GM18511 (cell line): ENCODE data around the gene MAN1A1.

ENCODE experiments used
- ATAC-seq: cut with Tn5 transposase; IDR thresholded peaks from one replicate; pipeline ENCODE4 v1.9.1; 2021; ENCODE audit warnings: mild to moderate bottlenecking, moderate library complexity; ENCODE audit not compliant: unreplicated experiment

Gene MAN1A1

GRCh38 chr6:119346936-119347335 lies 2.6 kb downstream of the MAN1A1 start:
- no peak for ATAC-seq

DNA sequence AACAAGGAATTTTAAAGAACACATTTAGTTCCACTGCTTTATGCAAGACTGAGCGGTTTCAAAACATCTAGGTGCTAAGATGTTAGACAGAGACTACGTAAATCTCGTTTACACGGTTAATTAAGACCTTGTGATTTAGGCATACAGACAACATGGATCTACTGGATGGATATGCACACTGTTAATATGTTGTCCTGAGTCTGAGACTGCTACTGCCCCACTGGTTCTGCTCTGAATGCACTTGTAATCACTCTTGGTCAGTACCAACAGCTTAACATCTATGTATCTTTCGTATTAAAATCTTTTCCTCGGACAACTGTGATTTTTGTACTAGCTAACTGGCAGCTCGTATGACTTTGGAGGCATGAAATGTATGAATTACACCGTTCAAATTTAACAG lies 3.1 kb downstream of the MAN1A1 start:
- ATAC-seq, result no peak

GRCh38 chr6:119345114-119345513 lies 4.4 kb downstream of the MAN1A1 start:
- no peak for ATAC-seq

- no peak for ATAC-seq
Measured at GRCh38 chr6:119344306-119344705, 5.3 kb downstream of the MAN1A1 start.

- ATAC-seq, result no peak
Measured at GRCh38 chr6:119343573-119344146, 5.9 kb downstream of the MAN1A1 start.

- ATAC-seq, result no peak
Measured at GRCh38 chr6:119343167-119343566, 6.4 kb downstream of the MAN1A1 start.

DNA sequence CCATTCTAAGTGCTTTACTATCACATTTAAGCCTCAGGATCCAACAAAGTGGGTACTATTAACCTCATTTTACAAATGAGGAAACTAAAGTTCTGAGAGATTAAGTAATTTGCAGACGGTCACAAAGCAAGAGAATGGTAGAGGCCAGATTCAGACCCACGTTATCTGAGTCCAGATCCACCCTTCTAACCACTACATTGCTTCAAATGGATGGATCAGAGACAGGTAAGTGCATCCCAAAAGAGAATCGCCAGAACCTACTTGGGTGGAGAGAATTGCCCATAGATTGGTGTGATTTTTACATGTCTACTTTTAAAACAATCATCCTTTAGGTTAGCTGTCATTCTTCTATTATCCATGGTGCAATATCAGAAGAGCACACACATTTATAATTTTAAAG lies 7.1 kb downstream of the MAN1A1 start:
- ATAC-seq, result no peak

DNA sequence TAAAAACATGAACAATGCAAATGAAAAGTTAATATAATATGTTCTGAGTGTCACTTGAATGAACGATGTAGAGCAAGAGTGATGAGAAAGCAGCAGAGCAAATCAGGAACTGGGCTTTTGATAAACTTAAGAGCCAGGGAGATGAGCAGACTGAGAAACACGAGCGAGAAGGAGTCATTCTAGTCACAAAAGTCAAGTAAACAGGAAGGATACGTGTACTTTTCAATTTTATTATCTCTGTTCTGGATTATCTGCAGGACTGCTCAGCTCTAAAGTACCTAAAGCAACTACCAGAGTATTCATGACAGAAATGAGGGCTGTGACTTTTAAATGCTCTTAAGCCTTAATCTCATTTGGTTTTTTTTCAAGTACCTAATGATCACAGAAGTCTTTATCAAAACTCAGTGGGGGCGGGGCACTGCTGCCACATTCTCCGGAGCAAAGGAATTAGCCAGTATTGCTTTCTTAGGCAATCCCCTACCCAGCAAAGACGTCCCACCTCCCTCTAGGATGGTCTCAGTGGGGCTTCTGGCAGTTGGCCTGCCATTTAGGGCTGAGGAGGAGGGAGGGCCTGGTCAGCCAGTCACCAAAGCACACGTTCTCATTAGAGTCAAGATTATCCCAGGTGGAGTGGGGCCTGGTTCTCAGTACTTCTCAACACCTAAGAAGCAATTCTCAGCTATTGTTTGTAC lies 8.6 kb downstream of the MAN1A1 start:
- ATAC-seq, result no peak

GRCh38 chr6:119339941-119340456 lies 9.6 kb downstream of the MAN1A1 start:
- no peak for ATAC-seq

GRCh38 chr6:119337762-119338161 lies 11.8 kb downstream of the MAN1A1 start:
- ATAC-seq, result no peak

GRCh38 chr6:119337252-119337651 lies 12.3 kb downstream of the MAN1A1 start:
- ATAC-seq, result no peak

DNA sequence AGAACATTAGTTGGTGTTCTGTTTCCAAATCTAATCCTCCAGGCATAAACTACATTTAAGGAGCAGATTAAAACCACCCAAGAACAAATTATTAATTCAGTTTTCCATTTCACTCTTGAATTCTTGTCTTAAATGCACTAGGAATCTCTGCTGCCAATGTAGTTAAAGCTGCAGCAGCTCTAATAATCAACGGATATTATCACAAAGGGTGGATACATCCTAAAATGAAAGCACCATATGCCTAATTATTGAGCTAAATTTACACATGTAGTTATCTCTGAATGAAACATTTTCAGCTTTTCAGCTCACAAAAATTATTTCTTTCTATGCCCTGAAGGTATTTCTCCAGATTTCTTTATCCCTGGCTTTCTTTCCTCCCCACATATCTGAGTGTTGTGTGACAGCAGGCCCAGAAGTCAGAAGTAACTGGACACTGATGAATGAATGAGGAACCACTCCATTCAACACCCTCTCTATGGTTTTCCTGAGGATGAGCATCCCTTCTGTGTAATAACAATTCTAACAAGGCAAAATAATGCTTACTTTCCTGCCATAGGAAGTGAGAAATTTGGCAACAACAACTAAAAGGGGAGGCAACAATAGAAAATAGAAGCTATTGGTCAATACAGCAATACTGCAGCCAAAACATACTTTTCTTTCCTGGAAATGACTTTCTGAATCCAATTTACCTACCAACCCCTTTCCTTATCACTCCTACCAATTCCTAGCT lies 14.9 kb downstream of the MAN1A1 start:
- no peak for ATAC-seq

DNA sequence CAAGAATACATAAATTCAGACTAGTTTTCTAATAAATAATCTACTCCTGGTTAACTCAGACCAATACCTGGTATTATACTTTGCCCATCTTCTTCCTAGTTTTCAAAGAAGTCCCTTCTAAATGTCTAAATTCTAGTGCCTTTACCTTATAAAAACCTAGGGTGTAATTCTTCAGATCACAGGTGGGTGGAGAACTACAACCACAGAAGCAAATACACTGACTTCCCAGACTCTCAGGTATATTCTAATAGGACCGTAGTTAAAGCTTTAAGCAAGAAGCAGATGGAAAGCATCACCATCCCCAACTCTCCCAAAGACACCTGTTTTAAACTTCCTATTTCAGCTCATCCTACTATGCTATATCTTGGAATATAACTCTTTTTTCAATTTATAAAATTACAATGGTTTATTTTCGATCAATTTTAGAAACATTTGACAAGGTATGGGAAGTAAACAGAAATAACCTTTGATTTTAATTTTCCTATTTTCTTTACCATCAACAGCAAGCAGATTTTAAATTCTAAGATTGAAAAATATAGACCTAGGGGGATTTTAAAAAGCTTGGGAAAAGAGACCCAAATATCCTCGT lies 15.8 kb downstream of the MAN1A1 start:
- peak; percentile 62 for ATAC-seq

DNA sequence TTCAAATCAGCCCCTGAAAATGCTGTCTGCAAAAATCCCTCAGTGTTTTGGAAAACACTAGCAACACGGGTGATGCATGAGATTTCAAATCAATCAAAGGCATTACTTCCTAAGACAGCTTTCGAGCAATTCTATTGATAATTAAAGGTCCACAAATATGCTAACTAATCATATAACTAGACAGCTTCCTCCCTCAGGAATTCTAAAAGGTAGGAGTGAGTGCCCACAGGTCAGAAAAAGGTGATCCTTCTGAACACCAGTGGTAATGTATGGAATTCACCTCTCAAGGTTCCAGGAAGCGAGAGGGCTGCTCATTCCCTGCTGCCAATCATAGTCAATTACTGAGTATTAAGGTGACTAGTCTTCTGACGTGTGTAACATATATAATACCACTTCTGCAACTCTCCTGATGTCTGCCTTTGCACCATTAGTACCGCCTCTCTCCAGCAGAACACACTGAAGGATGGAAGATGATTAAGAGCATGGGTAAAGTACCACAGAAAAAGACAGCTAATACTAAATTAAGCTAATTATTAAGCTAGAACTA lies 16.4 kb downstream of the MAN1A1 start:
- no peak for ATAC-seq

- no peak for ATAC-seq
Measured at GRCh38 chr6:119331663-119332286, 17.8 kb downstream of the MAN1A1 start.

- no peak for ATAC-seq
Measured at GRCh38 chr6:119330520-119331113, 18.9 kb downstream of the MAN1A1 start.

- ATAC-seq, result no peak
Measured at GRCh38 chr6:119329794-119330180, 19.8 kb downstream of the MAN1A1 start.

- no peak for ATAC-seq
Measured at GRCh38 chr6:119328892-119329793, 20.4 kb downstream of the MAN1A1 start.

DNA sequence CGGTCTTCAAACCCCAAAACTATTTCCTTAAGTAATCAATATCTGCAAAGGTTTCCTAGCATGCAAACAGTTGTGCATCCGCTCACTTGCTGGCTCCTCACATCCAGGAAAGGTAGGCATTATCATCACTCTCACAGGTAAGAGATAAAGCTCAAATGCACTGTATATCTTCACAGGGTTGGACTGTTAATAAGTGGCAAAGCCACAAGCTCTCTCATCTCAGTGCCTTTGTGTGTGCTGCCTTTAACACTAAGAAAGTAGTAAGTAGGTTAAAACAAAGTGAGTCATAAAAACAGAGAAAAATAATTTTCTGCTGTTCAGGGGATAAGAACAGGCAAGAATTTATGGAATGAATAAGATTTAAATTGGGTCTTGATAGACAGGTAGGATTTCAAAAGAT lies 21.3 kb downstream of the MAN1A1 start:
- peak; percentile 52 for ATAC-seq
